Coronary artery (tissue), 2 donors: ENCODE data around the gene GTPBP2.

Experiments used
- DNase-seq: peaks from one replicate; pipeline ENCODE4 v3.0.0-alpha.2; 2017; ENCODE audit warnings: low spot score
- H3K27ac ChIP-seq, 2 donors: fragments of 200-600 bp; sonication (generic); one replicate each; pipeline ENCODE4 v1.5.1; 2016 to 2019
- H3K4me3 ChIP-seq: fragments of 200-600 bp; sonication (generic); 2 replicates; pipeline ENCODE4 v1.5.1; 2016; ENCODE audit warnings: mild to moderate bottlenecking, moderate library complexity
- TF ChIP-seq, protein P1 (sequence below): fragments of 200-600 bp; sonication (generic); IDR thresholded peaks from one replicate; pipeline ENCODE4 v1.5.1; 2019; ENCODE audit warnings: antibody characterized with exemption

GTPBP2 gene, protein sequence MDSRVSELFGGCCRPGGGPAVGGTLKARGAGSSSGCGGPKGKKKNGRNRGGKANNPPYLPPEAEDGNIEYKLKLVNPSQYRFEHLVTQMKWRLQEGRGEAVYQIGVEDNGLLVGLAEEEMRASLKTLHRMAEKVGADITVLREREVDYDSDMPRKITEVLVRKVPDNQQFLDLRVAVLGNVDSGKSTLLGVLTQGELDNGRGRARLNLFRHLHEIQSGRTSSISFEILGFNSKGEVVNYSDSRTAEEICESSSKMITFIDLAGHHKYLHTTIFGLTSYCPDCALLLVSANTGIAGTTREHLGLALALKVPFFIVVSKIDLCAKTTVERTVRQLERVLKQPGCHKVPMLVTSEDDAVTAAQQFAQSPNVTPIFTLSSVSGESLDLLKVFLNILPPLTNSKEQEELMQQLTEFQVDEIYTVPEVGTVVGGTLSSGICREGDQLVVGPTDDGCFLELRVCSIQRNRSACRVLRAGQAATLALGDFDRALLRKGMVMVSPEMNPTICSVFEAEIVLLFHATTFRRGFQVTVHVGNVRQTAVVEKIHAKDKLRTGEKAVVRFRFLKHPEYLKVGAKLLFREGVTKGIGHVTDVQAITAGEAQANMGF

GRCh38 chr6:43629104-43629504, at the start of gene GTPBP2:
TSS of gene GTPBP2 (minus strand) at chr6:43629264. CDS start at chr6:43629162, 102 bp downstream.
- H3K4me3 ChIP-seq = peak within 1 kb of the TSS; percentile 86
- H3K27ac ChIP-seq = peak within 1 kb of the TSS; percentile 95 to 97
- DNase-seq = peak; percentile 99
- TF ChIP-seq, protein P1, sequence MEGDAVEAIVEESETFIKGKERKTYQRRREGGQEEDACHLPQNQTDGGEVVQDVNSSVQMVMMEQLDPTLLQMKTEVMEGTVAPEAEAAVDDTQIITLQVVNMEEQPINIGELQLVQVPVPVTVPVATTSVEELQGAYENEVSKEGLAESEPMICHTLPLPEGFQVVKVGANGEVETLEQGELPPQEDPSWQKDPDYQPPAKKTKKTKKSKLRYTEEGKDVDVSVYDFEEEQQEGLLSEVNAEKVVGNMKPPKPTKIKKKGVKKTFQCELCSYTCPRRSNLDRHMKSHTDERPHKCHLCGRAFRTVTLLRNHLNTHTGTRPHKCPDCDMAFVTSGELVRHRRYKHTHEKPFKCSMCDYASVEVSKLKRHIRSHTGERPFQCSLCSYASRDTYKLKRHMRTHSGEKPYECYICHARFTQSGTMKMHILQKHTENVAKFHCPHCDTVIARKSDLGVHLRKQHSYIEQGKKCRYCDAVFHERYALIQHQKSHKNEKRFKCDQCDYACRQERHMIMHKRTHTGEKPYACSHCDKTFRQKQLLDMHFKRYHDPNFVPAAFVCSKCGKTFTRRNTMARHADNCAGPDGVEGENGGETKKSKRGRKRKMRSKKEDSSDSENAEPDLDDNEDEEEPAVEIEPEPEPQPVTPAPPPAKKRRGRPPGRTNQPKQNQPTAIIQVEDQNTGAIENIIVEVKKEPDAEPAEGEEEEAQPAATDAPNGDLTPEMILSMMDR = no peak

DNA sequence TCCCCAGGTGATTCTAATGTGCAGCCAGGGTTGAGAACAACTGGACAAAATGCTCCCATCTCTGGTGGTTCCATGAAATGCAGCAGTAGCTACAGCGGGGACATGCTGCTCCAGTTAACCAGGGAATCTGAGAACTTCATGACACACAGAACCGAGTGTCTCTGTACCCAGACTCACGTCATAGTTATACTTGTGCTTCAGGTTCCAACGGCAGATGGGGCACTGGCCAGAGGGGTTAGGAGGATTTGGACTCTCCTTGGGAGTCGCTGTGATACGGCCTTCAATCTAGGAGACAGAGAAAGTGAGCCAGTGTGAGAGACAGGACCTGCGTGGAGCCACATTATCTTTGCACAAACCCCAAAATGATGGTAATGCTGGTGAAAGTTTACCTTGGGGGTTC, 49.3 kb upstream of the GTPBP2 start:
- DNase-seq = no peak
- TF ChIP-seq, protein P1 = no peak
- Histone ChIP-seq H3K4me3 (no peak overlapping the region), H3K27ac (no peak overlapping the region)

- H3K4me3 ChIP-seq = no peak overlapping the region
- TF ChIP-seq, protein P1 = no peak
- no peak for DNase-seq
- no peak overlapping the region for H3K27ac ChIP-seq
Measured at GRCh38 chr6:43677759-43678158, 48.7 kb upstream of the GTPBP2 start.

GRCh38 chr6:43676962-43677606, 48.0 kb upstream of the GTPBP2 start:
- DNase-seq = no peak
- H3K4me3 ChIP-seq = no peak overlapping the region
- no peak overlapping the region for H3K27ac ChIP-seq
- TF ChIP-seq, protein P1 = no peak

DNA sequence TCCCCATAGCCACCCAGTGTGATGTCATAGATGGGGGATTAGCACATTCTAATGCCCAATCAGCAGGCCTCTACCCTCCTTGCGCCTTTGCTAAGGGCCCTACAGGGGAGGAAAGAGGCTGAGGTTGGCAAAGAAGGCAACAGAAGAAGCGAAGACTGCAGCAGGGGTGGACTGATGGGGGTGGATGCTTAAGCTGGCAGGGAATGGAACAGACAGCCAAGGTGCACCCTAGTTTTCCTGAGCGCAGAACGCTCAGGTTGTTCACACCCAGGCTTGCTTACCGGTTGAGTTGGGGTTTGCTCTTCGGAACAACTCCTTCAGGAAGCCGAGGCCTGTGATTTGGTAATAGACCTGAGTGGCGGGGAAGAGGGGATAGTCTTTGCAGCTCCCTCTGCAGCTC, 45.9 kb upstream of the GTPBP2 start:
- TF ChIP-seq, protein P1 = no peak
- Histone ChIP-seq H3K27ac (no peak overlapping the region), H3K4me3 (no peak overlapping the region)
- DNase-seq = no peak

DNA sequence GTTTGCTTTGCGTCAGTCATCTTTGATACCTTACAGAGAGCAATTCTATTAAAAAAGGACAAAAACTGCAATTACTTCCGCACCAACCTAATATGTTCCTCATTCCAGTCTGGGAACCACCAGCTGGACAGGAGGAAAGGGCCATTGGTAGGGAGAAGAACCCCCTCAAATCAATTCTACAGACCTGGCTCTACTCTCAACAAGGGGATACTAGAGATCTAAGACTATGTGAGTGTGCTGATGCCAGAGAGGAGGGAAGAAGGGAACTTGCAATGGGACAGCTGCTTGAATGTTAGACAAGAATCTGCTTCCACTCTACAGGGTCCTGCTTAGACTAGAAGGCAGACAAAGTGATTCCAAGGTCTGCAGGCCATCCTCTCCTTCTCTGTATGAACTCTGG, 45.2 kb upstream of the GTPBP2 start:
- TF ChIP-seq, protein P1 = no peak
- H3K4me3 ChIP-seq = no peak overlapping the region
- no peak for DNase-seq
- H3K27ac ChIP-seq = no peak overlapping the region
